ENCODE measurements around the gene YWHAE.
"Not testable (repeated sequence)": the region's sequence is repeated elsewhere in the genome, so short reads cannot be mapped to it uniquely, and the experiment has no call there.

YWHAE gene

GRCh38 chr17:1391577-1391976 lies 8.4 kb downstream of the YWHAE start:
- H3K4me3 ChIP-seq (ENCODE audit: control insufficient read depth, low read depth, low read length) = no peak overlapping the region
- TF ChIP-seq CTCF (conservative IDR thresholded peaks at IDR 0.05; ENCODE audit: control insufficient read depth, insufficient read depth, low read depth, low read length) = no peak
- no peak for DNase-seq (ENCODE audit: low read depth)

GRCh38 chr17:1390432-1391367 lies 9.3 kb downstream of the YWHAE start:
- TF ChIP-seq CTCF (conservative IDR thresholded peaks at IDR 0.05; ENCODE audit: control insufficient read depth, insufficient read depth, low read depth, low read length) = no peak
- no peak for DNase-seq (ENCODE audit: low read depth)
- no peak overlapping the region for H3K4me3 ChIP-seq (ENCODE audit: control insufficient read depth, low read depth, low read length)

- not testable (repeated sequence) for H3K4me3 ChIP-seq (ENCODE audit: control insufficient read depth, low read depth, low read length); DNase-seq (ENCODE audit: low read depth)
Measured at GRCh38 chr17:1387490-1388227, 12.4 kb downstream of the YWHAE start.

- not testable (repeated sequence) for DNase-seq (ENCODE audit: low read depth); H3K4me3 ChIP-seq (ENCODE audit: control insufficient read depth, low read depth, low read length)
Measured at GRCh38 chr17:1386675-1387190, 13.3 kb downstream of the YWHAE start.

GRCh38 chr17:1386265-1386664 lies 13.8 kb downstream of the YWHAE start:
- no peak overlapping the region for H3K4me3 ChIP-seq (ENCODE audit: control insufficient read depth, low read depth, low read length)
- no peak for DNase-seq (ENCODE audit: low read depth)
- TF ChIP-seq CTCF (conservative IDR thresholded peaks at IDR 0.05; ENCODE audit: control insufficient read depth, insufficient read depth, low read depth, low read length) = no peak

GRCh38 chr17:1385861-1386260 lies 14.2 kb downstream of the YWHAE start:
- DNase-seq (ENCODE audit: low read depth) = no peak
- TF ChIP-seq CTCF (conservative IDR thresholded peaks at IDR 0.05; ENCODE audit: control insufficient read depth, insufficient read depth, low read depth, low read length) = no peak
- H3K4me3 ChIP-seq (ENCODE audit: control insufficient read depth, low read depth, low read length) = no peak overlapping the region

- no peak for TF ChIP-seq CTCF (conservative IDR thresholded peaks at IDR 0.05; ENCODE audit: control insufficient read depth, insufficient read depth, low read depth, low read length)
- H3K4me3 ChIP-seq (ENCODE audit: control insufficient read depth, low read depth, low read length) = no peak overlapping the region
- DNase-seq (ENCODE audit: low read depth) = no peak
Measured at GRCh38 chr17:1384905-1385435, 15.1 kb downstream of the YWHAE start.
